GM19452 (cell line): ENCODE measurements around the gene PRSS53.
"Not testable (repeated sequence)": the region's sequence is repeated elsewhere in the genome, so short reads cannot be mapped to it uniquely, and the experiment has no call there.

ENCODE experiments used
- ATAC-seq: cut with Tn5 transposase; IDR thresholded peaks from one replicate; pipeline ENCODE4 v1.9.1; 2021; ENCODE audit not compliant: unreplicated experiment

PRSS53 gene

DNA sequence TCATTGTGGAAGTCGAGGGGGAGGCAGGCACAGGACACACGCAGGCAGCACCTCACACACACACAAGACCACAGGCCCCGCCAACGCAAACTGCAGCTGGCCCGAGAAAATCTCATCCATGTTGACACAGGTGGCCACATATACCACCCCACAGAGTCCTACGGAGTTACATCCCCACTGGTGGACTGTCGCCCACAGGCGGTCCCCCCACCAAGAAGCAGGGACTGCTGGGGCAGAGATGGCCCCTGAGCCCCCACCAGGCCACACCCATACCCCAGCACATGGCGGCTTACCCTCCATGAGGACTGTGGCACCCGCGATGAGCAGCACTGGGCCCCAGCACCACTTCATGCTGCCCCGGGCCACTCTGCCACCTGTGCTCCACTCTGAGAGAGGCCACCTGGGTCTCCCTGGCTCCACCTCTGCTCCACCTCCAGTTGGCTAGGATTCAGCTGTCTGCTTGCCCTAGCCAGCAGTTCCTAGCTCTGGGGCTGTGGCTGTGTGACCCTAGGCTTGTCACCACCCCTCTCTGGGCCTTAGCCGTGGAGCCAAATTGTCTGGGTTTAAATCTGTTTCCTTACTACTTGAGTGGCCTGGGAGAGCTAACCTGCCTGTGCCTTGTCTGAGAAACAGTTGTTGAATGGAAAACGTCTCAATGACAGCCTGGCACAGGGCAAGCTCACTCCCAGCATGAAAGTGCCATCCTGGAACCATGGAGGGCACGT is at the start of gene PRSS53:
Gene PRSS53 (minus strand): TSS at position 485 of the 725 bp plus-strand sequence. CDS start 134 bp downstream, at position 351.
- ATAC-seq = no peak

DNA sequence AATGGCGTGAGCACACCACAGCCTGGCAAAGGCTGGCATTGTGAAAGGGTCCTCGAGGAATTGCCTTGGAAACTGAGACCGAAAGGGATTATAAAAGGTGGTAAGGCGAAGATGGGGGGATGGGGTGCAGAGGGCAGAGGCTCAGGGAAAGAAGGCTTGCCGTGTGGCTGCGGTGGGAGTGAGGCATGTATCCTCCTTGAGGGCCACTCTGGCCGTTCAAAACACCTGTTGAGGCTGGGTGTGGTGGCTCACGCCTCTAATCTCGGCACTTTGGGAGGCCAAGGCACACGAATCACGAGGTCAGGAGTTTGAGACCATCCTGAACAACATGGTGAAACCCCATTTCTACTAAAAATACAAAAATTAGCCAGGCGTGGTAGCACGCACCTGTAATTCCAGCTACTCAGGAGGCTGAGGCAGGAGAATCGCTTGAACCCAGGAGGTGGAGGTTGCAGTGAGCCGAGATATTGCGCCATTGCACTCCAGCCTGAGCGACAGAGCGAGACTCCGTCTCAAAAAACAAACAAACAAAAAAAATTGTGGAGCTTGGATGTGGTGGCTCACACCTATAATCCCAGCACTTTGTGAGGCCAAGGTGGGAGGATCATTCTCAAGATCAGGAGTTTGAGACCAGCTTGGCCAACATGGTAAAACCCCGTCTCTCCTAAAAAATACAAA is 48.2 kb upstream of the PRSS53 start:
- ATAC-seq = not testable (repeated sequence)

DNA sequence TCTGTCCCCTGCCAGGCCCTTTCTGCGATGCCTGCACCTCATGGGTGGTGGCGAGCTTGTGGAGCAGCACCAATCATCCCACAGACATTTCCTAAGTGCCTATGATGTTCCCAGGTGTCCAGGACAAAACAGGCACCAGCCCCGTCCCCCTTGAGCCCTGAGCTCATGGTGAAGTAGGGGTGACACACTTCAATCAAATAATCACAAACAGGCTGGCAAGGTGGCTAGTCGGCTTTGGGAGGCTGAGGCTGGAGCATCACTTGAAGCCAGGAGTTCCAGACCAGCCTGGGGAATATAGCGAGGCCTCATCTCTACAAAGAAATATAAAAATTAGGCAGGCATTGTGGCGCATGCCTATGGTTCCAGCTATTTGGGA is 47.5 kb upstream of the PRSS53 start:
- no peak for ATAC-seq

DNA sequence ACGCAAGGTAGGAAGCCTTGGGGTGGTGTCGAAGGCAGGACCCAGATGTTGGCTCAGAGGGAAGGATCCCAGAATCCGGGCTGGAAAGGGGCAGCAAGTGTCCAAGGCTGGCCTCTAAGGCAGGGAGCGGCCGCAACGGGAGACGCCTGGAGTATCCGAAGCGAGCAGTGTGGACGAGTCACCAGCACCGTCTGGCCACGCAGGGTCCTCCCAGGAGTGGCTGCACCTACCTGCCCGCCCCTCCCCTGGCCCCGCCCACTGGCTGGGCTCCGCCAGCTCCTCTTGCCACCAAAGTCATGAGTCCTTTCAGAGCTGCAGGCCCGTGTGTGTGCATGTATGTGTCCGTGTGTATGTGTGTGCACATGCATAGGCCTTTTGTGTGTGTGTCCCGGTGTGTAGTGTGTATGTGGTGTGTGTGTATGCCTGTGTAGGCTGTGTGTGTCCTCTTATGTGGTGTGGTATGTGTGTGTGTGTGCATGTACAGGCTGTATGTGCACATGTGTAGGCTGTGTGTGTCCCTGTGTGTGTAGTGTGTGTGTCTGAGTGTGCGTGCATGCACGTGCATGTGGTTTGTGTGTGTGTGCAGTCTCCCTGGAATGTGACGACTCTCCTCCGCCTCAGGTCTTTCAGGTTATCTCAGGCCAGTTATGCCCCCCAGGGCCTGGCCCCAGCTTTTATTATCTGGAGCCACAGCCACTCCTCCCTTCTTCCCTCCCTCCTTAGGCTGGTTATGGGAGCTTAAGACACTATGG is 47.0 kb upstream of the PRSS53 start, which contains the start of gene PRSS8:
Gene PRSS8 (minus strand): TSS at position 193 of the 752 bp plus-strand sequence. CDS start 229 bp downstream, outside the sequence.
- no peak for ATAC-seq

DNA sequence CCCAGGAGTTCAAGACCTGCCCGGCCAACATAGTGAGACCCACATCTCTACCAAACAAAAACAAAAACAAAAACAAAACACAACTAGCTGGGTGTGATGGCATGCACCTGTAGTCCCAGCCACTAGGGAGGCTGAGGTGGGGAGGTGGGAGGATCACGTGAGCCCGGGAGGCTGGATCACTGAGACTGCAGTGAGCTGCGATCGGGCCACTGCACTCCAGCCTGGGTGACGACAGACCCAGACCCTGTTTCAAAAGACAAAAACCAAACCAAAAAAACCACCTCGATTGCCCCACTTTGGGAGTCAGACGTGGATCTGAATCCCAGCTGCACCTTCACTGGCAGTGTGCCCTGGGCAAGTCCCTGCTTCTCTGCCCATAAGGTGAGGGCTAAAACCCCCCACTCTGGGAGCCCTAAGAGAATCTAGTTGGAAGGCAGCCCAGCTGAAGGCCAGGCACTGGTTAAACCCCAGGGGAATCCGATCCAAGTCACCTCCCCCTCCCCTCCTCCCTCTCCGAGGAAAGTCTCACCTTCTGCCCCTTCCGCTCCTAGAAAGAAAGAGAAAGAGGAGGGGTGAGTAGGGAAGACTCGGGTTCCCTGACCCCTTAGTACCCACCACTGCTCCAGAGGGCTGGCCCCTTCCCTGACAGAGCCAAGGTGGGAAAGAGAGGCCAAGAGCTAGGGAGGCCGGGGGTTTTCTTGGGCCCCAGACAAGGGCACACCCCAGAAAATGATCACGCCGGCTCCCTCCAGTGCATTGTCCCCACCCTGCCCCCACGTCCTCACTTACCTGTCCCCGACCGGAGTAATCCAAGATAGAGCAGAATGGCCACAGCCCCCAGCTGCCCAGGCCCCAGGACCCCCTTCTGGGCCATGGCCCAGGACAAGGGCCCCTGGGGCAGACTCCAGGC is 46.1 kb upstream of the PRSS53 start:
- no peak for ATAC-seq

DNA sequence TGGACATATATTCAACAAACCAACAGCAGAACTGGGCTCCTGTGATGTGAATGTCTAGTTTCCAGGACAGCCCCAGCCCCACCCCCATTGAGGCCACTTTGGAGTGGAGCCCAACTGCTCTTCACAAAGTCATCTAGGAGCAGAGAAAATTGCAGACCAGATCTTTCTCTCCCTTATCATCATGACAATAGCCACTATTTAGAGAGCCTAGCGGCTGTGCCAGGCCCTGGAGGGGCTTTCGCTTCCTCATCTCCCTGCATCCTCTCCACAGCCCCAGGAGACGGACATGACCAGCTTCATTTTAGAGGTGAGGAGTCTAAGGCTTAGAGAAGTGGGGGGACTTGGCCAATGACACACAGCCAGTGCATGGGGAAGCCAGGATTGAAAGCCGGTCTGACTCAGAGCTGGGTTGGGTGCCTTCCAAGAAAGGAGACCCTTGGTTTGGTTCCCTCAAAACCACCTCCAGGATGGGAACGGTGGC is 45.4 kb upstream of the PRSS53 start:
- ATAC-seq = no peak

DNA sequence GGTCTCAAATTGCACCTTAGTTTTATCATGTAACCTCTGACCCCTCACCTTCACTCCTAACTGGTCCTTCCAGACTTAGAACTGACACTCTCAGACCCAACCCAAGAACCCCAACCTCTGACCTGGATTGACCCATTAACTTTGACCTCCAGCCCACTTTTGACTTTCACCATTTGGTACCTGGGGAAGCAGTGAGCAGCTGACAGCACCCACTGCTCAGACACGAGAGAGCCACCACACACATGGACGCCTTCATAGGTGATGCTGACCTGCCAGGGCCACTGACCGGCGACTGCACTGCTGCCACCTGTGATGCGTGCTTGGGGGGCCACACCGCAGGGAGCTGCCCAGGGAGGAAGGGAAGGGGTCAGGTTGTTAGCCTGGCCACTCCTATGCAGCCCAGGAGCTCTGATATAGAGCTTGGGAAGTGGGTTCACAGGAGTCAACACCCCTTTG is 44.3 kb upstream of the PRSS53 start:
- no peak for ATAC-seq

DNA sequence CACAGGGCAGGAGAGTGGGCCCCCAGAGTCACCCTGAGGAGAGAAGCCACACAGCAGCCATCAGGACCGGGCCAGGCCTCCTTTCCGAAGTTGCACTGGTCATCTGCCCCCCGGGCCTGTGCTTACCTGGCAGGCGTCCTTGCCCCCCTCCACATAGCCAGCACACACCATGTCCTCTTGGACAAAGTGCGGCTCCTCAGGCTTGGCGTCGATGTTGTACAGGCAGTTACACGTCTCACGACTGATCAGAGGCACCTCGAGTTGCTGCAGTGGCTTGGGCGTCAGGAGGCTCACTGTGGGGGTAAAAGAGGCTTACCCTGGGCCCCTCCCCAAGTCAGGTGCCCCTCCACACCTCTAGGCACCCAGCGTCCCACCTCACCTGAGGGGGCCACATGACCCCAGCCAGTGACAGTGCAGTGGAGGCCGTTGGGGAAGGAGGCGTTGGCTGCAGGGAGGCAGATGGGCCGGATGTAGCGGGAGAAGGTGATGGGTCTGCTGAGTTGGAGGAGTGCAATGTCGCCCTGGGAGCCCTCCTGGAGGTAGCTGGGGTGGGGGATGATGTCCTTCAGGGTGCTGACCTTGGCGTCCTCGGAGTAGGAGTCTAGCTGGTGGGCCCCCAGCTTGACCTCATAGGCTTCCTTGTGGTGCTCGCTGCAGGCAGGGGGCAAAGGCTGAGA is 43.7 kb upstream of the PRSS53 start:
- no peak for ATAC-seq

DNA sequence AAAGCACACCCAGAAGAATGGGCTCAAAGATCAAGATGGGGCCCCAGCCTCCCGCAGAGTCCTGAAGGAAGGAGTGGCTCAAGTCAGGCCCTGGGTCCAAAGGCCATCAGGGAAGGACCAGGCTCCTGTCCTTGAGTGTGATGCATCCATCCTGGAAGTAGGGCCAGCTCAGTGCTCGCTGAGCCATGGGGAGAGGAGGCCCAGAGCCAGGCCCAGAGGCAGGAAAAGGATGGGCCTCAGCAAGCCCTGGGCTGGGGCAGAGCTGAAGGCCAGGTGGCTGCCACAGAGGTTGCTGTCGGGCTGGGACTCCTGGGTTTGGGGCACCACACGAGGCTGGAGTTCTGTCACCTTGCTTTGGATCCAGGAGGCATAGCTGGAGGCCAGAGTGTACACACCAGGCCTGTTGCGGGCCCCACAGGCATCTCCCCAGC is 43.1 kb upstream of the PRSS53 start:
- ATAC-seq = no peak

DNA sequence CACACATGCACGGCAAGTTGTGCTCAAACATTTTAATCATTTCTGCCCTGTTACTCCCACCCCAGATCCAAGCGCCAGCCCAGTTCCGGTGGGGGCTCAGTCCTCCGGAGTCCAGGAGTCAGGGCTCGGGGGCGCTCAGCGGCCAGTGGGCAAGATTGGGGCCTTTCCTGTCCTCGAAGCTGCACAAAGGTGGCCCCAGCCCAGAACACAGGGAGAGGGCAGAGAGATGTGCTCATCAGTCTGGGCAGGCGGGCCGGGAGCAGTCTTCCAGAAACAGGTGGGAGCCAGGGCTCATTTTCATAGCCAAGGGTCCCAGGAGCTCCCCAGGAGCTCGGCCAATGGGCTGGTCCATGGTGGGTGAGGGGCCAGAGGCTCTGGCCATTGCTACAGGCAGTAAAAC is 42.7 kb upstream of the PRSS53 start:
- no peak for ATAC-seq

DNA sequence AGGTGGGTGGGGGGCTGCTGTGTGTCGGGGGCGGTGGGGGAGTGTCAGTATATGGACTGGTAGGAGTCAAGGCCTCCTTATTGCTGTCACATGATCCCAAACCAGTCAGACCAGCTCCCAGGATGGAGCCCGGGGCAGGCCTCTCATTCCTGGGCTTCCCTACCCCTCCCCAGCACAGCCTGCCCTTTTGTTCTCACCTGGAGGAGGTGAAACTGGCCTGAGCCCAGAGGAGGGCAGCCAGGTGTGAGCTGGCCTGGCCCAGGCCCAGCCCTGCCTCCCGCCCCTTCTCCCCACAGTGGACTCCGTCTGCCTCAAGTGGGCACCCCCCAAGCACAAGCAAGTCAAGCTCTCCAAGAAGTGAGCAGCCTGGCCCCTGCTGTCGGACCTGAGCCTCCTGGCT is 42.2 kb upstream of the PRSS53 start:
- ATAC-seq = no peak

DNA sequence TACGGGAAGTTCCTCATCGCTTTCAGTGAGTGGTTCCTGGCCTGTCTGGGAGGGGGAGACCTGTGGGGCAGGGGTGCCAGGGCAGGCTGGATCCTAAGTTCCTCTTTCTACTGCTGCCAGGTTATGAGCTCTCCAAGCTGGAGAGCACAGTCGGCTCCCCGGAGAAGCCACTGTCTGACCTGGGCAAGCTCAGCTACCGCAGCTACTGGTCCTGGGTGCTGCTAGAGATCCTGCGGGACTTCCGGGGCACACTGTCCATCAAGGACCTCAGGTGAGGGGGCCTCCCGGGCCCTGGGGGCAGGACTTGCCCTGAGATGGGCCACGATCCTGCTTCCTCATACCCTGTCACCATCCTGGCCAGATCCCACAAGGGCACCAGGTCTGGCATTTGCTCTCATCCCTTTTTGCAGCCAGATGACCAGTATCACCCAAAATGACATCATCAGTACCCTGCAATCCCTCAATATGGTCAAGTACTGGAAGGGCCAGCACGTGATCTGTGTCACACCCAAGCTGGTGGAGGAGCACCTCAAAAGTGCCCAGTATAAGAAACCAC is 41.7 kb upstream of the PRSS53 start:
- ATAC-seq = no peak

DNA sequence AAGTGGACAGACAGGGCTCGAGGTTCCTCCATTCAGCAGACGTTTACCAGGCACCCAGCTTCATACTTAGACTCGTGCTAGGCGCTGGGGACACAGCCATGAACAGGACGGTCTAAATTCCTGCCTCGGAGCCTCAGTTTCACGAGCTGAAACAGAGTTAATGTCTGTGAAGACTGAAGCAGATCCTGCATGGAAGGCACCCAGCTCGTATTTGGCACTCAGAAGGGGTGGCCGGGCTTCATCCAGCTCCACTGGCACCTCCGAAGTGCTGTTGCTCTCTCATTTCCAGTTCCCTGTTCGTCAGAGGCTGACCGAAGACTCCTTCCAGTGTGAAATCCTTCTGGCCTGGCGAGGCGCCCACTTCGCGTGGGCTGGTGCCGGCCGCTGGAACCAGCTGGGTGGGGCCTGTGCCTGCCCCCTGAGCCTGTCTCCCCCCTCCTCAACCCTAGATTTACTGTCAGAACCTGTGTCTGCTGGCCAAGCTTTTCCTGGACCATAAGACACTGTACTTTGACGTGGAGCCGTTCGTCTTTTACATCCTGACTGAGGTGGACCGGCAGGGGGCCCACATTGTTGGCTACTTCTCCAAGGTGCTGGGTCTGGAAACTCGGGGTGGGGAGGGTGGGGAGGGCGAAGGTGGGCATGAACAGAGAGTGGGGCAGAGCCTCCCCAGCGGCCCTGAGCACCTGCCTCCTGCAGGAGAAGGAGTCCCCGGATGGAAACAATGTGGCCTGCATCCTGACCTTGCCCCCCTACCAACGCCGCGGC is 41.0 kb upstream of the PRSS53 start:
- ATAC-seq = no peak

DNA sequence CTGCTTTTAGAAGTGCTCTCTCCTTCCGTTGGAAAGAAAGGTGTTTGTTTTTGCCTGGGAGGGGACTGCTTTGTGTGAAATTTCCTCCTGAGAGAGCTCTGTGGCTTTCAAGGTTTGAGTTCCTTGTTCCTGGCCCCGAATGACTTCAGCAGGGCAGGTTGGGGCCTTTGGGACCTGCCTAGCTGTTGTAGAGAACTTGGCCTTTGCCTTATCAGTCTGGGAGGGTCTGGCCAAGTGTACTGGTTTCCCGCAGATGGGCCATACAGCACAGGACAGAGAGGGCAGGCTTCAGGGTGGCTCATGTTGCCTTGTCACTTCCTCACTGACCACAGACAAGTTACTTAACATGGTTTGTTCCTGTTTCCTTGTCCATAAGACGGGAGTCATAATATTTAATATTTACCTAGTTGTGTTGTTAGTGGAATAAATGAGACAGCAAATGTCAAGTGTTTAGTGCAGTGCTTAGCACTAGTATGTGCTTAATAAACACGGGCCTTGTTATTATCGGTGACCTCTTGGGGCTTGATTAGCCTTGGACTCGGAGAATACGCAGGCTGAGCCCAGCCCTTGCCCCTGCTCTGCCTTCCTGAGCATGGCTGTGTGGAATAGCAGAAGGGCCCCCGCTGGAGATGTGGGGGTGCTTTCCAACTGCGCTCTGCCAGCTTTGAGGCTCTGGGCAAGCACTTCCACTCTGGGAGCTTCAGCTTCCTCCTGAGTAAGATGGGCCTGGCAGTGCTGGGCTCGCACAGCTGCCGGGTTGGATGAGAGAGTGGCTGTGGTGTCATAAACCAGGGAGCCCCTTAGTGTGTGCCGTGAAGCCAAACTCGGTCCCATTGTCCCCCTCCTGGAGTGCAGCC is 40.2 kb upstream of the PRSS53 start:
- ATAC-seq = no peak

DNA sequence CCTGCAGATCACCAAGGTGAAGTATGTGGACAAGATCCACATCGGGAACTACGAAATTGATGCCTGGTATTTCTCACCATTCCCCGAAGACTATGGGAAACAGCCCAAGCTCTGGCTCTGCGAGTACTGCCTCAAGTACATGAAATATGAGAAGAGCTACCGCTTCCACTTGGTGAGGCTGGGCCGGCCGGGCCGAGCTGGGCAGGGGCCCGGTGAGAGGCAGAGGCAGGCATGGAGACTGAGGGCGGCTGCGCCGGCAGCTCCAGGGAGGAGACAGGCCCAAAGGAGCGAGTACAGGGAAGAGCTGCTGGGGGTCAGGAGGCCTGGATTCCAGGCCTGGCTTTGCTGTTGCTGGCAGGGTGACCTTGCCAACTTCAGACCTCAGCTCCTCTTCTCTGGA is 38.4 kb upstream of the PRSS53 start:
- no peak for ATAC-seq

DNA sequence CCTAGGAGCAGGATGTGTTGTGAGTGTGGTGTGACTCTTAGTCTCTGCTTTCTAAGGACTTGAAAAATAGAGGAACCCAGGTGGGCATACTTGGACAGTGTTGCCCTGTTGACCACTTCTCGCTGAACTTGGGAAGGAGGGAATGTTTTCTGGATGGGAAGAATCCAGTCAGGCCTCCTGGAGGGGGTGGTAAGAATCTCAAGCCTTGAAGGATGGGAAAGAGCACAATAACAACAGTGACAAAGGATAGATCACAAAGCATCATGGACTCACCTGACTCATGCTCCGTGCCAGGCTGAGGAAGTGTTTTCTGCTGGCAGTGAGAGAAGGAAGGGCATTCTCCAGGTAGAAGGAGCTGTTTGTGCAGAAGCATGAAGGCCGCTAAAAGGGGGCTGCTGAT is 37.1 kb upstream of the PRSS53 start:
- ATAC-seq = no peak

DNA sequence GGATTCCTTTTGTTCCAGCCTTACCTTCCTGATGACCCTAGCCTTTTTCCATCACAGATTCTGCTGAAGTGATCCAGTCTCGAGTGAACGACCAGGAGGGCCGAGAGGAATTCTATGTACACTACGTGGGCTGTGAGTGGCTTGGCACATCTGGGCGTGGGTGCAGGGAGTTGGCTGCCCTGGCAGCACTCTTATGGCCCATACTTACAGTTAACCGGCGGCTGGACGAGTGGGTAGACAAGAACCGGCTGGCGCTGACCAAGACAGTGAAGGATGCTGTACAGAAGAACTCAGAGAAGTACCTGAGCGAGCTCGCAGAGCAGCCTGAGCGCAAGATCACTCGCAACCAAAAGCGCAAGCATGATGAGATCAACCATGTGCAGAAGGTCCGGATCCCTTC is 31.4 kb upstream of the PRSS53 start:
- no peak for ATAC-seq
